ENCODE results near the gene KISS1. TPM values are rescaled to one million over a fixed set of nuclear protein-coding genes. Genes with fewer than 3 reads are reported as not detected.

KISS1 gene
- total and polyA plus RNA-seq, 7 donors, result 0.18 TPM; not detected in 6

GRCh38 chr1:204190212-204191211 is 5.8 kb downstream of the KISS1 start:
- no peak for TF ChIP-seq CTCF (IDR thresholded peaks at IDR 0.05)
- DNase-seq (peak in 1 of 2 donors; percentile 57), ATAC-seq (peak; percentile 26 to 50 (median 30))
- Histone ChIP-seq H3K9me3 (no peaks in the 10 kb centered on the region), H3K4me1 (peaks cover 20% of the 10 kb centered on the region), H3K4me3 (peak overlapping the region; percentile 39), H3K27me3 (ENCODE audit: insufficient read depth in 3 of 3, low read length in 2 of 3) (peaks cover 0 to 5% (median 1%) of the 10 kb centered on the region in 3 donors), H3K27ac (no peak overlapping the region), H3K36me3 (ENCODE audit: insufficient read depth in 1 of 2, low read depth in 1 of 2) (no peaks in the 10 kb centered on the region)
- 27 to 32% (median 31%) methylated on average over 24 to 44 of the region's 44 CpGs for WGBS, 3 donors
- intact Hi-C loops (cut with DNase I), result no loop called here

- Histone ChIP-seq H3K27me3 (ENCODE audit: insufficient read depth in 3 of 3, low read length in 2 of 3) (peaks cover 0 to 5% (median 1%) of the 10 kb centered on the region in 3 donors), H3K36me3 (ENCODE audit: insufficient read depth in 1 of 2, low read depth in 1 of 2) (no peaks in the 10 kb centered on the region), H3K27ac (no peak overlapping the region), H3K9me3 (no peaks in the 10 kb centered on the region), H3K4me3 (no peak overlapping the region), H3K4me1 (peaks cover 20% of the 10 kb centered on the region)
- 82 to 86% (median 83%) methylated on average over 11 of the region's 11 CpGs for WGBS, 3 donors
- DNase-seq, result no peak
- ATAC-seq, result no peak
- intact Hi-C loops (cut with DNase I), result no loop called here
- no peak for TF ChIP-seq CTCF (IDR thresholded peaks at IDR 0.05)
Observed at GRCh38 chr1:204188959-204189639, 7.2 kb downstream of the KISS1 start.

GRCh38 chr1:204186597-204186996 is 9.7 kb downstream of the KISS1 start:
- intact Hi-C loops (cut with DNase I), result no loop called here
- peaks cover 0 to 5% (median 1%) of the 10 kb centered on the region in 3 donors for H3K27me3 ChIP-seq (ENCODE audit: insufficient read depth in 3 of 3, low read length in 2 of 3)
- no peaks in the 10 kb centered on the region for H3K9me3 ChIP-seq
- no peak overlapping the region for H3K4me3 ChIP-seq
- no peak overlapping the region for H3K27ac ChIP-seq
- TF ChIP-seq CTCF (IDR thresholded peaks at IDR 0.05), result no peak
- peaks cover 11% of the 10 kb centered on the region for H3K4me1 ChIP-seq
- ATAC-seq, result no peak
- no peak for DNase-seq
- 68 to 83% (median 83%) methylated on average over 10 of the region's 10 CpGs for WGBS, 3 donors
- H3K36me3 ChIP-seq (ENCODE audit: insufficient read depth in 1 of 2, low read depth in 1 of 2), result no peaks in the 10 kb centered on the region

GRCh38 chr1:204181116-204181515 is 15.2 kb downstream of the KISS1 start:
- no peak for ATAC-seq
- no peaks in the 10 kb centered on the region for H3K4me1 ChIP-seq
- WGBS, 3 donors, result 72 to 82% (median 81%) methylated on average over 1 of the region's 1 CpG
- H3K4me3 ChIP-seq, result no peak overlapping the region
- H3K9me3 ChIP-seq, result no peaks in the 10 kb centered on the region
- no peak for TF ChIP-seq CTCF (IDR thresholded peaks at IDR 0.05)
- intact Hi-C loops (cut with DNase I), result no loop called here
- peaks cover 0 to 2% (median 0%) of the 10 kb centered on the region in 3 donors for H3K27me3 ChIP-seq (ENCODE audit: insufficient read depth in 3 of 3, low read length in 2 of 3)
- no peaks in the 10 kb centered on the region for H3K36me3 ChIP-seq (ENCODE audit: insufficient read depth in 1 of 2, low read depth in 1 of 2)
- no peak overlapping the region for H3K27ac ChIP-seq
- DNase-seq, result no peak
